ENCODE data around the gene CAPN9.

Gene CAPN9

GRCh38 chr1:230747890-230748800 lies 957 bp downstream of the CAPN9 start:
- Histone ChIP-seq H3K4me1 (ENCODE audit: control insufficient read depth in 1 of 2, insufficient read depth in 1 of 2, low read depth in 1 of 2, low read length in 1 of 2) (peaks cover 0 to 9% of the 10 kb centered on the region in 2 experiments), H3K27me3 (no peaks in the 10 kb centered on the region), H3K27ac (no peak overlapping the region), H3K36me3 (no peaks in the 10 kb centered on the region), H3K4me3 (ENCODE audit: low read depth in 1 of 2, low read length in 1 of 2) (no peak overlapping the region), H3K9me3 (no peaks in the 10 kb centered on the region)
- no peak for TF ChIP-seq CTCF (IDR thresholded peaks at IDR 0.05)

GRCh38 chr1:230749150-230749549 lies 2.0 kb downstream of the CAPN9 start:
- no peaks in the 10 kb centered on the region for H3K36me3 ChIP-seq
- no peak overlapping the region for H3K4me3 ChIP-seq (ENCODE audit: low read depth in 1 of 2, low read length in 1 of 2)
- peaks cover 0 to 9% of the 10 kb centered on the region in 2 experiments for H3K4me1 ChIP-seq (ENCODE audit: control insufficient read depth in 1 of 2, insufficient read depth in 1 of 2, low read depth in 1 of 2, low read length in 1 of 2)
- peaks cover 8% of the 10 kb centered on the region for H3K27me3 ChIP-seq
- no peak for TF ChIP-seq CTCF (IDR thresholded peaks at IDR 0.05)
- no peaks in the 10 kb centered on the region for H3K9me3 ChIP-seq
- no peak overlapping the region for H3K27ac ChIP-seq

- Histone ChIP-seq H3K9me3 (no peaks in the 10 kb centered on the region), H3K4me3 (ENCODE audit: low read depth in 1 of 2, low read length in 1 of 2) (no peak overlapping the region), H3K36me3 (no peaks in the 10 kb centered on the region), H3K27ac (no peak overlapping the region), H3K4me1 (ENCODE audit: control insufficient read depth in 1 of 2, insufficient read depth in 1 of 2, low read depth in 1 of 2, low read length in 1 of 2) (peaks cover 0 to 9% of the 10 kb centered on the region in 2 experiments), H3K27me3 (peaks cover 8% of the 10 kb centered on the region)
- TF ChIP-seq CTCF (IDR thresholded peaks at IDR 0.05) = no peak
These were observed 2.4 kb downstream of the CAPN9 start for GRCh38 chr1:230749635-230750034.

DNA sequence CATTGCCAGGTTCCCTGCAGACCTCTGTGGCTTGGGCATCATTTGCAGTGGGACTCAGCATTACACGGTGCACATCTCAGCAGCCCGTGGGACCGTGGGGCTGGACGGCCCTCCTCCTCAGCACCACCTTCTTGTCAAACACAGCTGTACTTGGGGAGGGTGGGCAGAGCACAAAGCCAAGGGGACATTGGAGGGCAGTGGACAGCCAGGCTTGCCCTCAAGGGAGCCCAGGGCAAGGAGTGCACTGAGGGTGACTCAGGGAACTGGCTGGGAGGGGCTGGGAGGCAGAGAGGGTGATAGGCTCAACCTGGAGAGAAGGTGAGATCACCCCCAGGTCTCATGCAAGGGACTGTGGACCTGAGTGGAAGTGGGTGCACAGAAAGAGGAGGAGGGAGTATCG lies 3.4 kb downstream of the CAPN9 start:
- Histone ChIP-seq H3K4me3 (ENCODE audit: low read depth in 1 of 2, low read length in 1 of 2) (no peak overlapping the region), H3K4me1 (ENCODE audit: control insufficient read depth in 1 of 2, insufficient read depth in 1 of 2, low read depth in 1 of 2, low read length in 1 of 2) (peaks cover 0 to 9% of the 10 kb centered on the region in 2 experiments), H3K27me3 (peaks cover 8% of the 10 kb centered on the region), H3K27ac (no peak overlapping the region), H3K36me3 (no peaks in the 10 kb centered on the region), H3K9me3 (no peaks in the 10 kb centered on the region)
- no peak for TF ChIP-seq CTCF (IDR thresholded peaks at IDR 0.05)

GRCh38 chr1:230750986-230751625 lies 3.9 kb downstream of the CAPN9 start:
- no peak for TF ChIP-seq CTCF (IDR thresholded peaks at IDR 0.05)

More at GRCh38 chr1:230750986-230751625, 3.9 kb downstream of the CAPN9 start:
- H3K9me3 ChIP-seq = no peaks in the 10 kb centered on the region
- no peaks in the 10 kb centered on the region for H3K36me3 ChIP-seq
- peaks cover 8% of the 10 kb centered on the region for H3K27me3 ChIP-seq
- no peak overlapping the region for H3K4me3 ChIP-seq (ENCODE audit: low read depth in 1 of 2, low read length in 1 of 2)
- no peak overlapping the region for H3K27ac ChIP-seq
- H3K4me1 ChIP-seq (ENCODE audit: control insufficient read depth in 1 of 2, insufficient read depth in 1 of 2, low read depth in 1 of 2, low read length in 1 of 2) = peaks cover 0 to 9% of the 10 kb centered on the region in 2 experiments

Measured in neutrophil (primary cell).